NCI-H1105 (cell line): ENCODE results near the gene CC2D1B.
A peak's percentile ranks its signal among the peaks of the same experiment; 100 is the strongest.
"Not testable (repeated sequence)": the region's sequence is repeated elsewhere in the genome, so short reads cannot be mapped to it uniquely, and the experiment has no call there.

ENCODE experiments used
- DNase-seq: peaks from one replicate; lab custom pipeline; 2025; lab: John Stamatoyannopoulos, UW

The CC2D1B gene, protein sequence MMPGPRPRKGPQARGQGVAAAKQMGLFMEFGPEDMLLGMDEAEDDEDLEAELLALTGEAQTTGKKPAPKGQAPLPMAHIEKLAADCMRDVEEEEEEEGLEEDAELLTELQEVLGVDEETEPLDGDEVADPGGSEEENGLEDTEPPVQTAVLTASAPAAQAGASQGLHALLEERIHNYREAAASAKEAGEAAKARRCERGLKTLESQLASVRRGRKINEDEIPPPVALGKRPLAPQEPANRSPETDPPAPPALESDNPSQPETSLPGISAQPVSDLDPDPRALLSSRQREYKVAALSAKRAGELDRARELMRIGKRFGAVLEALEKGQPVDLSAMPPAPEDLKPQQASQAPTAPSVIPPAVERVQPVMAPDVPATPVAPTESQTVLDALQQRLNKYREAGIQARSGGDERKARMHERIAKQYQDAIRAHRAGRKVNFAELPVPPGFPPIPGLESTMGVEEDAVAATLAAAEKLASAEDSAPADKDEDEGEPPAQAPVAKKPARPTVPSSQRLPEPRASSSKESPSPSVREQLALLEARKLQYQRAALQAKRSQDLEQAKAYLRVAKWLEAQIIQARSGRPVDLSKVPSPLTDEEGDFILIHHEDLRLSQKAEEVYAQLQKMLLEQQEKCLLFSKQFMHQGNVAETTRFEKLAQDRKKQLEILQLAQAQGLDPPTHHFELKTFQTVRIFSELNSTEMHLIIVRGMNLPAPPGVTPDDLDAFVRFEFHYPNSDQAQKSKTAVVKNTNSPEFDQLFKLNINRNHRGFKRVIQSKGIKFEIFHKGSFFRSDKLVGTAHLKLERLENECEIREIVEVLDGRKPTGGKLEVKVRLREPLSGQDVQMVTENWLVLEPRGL

DNA sequence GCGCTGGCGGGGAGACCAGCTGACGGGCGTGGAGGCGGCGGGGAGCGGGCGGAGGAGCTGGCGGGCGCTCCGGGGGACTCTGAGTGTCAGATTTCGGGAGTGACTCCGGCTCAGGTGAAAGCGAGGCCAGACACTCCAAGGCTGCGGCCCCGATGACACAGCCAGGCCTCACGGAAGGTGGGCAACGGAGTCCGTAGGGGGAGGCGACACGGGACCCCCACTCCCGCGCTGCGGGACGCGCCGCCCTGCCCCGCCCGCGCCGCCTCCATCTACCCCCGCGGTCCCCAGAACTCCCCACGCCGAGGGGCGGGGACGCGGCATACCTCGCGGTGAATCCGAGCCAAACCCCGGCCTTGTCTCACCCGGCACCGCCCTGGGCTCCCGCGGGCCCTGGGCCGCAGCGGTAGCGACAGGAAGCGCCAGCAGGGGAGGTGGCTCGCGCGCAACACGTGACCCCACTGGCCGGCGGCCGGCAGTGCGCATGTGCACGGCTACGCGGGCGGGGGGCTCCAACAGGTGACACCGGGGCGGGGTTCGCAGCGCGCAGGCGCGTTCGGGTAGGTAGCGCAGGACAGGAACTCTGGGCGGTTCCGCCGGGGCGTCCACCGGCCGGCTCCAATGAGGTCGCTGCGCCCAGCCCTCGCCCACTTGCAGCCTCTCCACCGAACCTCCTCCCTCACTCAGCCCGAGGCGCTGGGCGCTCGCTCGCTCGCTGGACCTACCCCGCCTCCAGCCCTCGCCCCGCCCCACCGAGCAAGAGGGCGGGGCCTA lies at the start of gene CC2D1B:
CC2D1B (minus strand) TSS at position 460 of the 771 bp plus-strand sequence. CDS start 1,585 bp downstream, outside the sequence.
- DNase-seq, result peak; percentile 99

DNA sequence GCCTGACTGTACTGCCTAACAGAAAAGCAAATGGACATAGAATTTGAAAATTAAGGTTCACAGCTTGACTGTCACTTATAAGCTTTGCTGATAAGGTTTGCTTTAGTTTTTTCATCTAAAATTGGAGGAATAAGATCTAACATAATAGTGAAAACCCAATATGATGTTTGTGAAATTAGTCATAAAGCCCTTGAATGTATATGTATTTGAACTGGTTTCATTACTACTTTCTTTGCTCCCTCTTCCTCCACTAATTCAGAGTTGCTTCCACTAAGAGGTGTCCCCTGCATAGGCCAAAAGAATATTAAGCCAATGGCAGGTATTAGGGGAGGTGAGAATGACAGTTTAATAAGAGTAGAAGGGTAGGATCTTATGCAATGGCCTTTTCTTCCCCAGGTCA lies 48.9 kb upstream of the CC2D1B start:
- DNase-seq, result no peak

DNA sequence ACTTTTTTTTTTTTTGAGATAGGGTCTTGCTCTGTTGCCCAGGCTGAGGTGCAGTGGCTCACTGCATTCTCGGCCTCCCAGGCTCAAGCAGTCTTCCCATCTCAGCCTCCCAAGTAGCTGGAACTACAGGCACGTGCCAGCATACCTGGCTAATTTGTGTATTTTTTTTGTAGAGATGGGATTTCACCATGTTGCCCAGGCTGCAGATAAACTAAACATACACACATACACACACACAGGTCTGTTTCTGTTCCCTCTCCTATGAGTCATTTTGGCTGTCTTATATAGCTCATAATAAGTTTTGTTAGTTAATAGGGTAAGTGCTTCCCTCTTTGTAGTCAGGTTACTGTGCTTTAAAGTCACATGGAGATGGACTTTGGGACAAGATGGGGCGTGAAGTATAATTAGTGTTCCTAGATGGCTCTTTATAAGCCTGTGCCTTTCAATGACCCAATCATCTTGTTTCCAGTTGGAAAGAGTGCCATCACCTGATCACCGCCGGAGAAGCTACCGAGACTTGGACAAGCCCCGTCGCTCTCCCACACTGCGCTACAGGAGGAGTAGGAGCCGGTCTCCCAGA lies 47.5 kb upstream of the CC2D1B start:
- no peak for DNase-seq

DNA sequence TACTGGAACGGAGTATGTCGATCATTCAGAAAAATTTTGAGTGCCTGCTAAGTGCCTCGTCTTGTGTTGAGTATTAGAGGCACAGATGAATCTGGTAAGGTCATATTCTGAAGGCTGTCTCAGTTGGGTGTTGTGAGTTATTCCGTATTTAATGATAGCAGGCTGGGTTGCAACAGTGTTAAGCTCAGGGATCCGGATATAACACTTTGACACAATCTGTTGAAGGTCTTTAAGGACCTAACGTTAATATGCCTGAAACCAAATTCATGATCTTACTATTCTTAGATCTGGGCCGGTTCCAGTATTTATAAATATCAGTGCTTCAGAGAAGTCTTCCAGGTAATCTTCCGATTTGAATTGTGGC lies 39.0 kb upstream of the CC2D1B start:
- no peak for DNase-seq

DNA sequence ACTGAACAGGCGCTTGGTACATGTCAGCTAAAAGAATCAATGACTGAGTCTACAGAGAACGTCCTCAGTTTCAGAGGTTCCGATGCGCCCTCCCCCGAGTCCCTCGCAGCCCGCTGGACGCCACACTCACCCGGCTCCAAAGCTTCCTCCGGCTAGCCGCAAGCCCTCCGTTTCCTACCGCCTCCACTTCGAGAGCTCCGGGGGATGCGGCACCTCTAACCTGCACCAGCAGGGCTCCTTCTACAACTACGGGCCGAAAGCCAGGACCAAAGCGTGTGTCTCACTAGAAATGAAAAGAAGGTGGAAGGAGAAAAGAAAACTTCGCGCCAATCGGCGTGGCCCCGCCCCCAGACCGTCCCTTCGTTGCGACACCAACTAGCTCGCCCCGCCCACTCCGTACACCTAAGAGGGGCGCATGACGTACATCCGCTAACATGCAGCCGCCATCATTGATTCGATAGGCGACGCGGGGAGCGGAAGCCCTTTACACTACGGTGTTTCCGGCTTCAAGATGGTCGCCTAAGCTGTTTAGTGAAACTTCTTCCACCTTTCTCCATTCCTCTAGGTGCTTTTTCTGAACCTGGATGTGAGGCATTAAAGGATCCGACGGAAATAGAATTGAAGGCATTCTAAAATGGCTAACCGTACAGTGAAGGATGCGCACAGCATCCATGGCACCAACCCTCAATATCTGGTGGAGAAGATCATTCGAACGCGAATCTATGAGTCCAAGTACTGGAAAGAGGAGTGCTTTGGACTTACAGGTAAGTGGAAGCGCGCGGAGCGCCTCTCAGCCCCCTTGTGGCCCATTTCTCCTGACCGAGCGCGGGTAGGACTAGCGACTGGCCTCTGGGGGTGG lies 38.3 kb upstream of the CC2D1B start, which contains the start of the genes ORC1 and PRPF38A:
ORC1 (minus strand) TSS at position 308 of the 859 bp plus-strand sequence. CDS start 2,200 bp downstream, outside the sequence.
PRPF38A (plus strand) TSS at position 487 of the 859 bp plus-strand sequence; CDS start at position 635, 148 bp downstream.
- DNase-seq, result peak; percentile 99

DNA sequence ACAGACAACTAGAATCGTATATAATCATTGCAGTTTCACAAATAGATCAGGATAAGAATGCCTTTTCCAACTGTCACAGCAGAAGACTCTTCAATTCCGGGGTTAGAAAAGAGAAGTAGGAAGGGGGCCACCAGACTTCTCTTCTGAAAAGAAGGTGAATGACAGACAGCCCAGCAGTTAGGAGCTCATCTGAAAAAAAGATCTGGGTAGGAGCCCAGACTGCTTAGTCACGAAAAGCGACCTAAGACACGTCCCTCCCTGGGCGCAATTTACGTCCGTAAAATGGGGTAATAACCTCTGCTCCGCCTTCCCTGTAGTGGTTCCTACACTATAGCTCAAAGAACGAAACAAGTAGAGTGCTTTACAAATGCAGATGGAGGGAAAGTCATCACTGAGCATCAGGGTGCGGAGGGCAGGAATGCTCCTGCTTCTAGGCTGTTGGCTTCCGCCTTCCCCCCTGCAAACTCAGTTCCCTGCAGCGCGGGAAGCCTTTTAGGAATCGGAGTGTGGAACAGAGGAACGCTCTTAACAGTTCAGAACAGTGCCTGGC lies 37.6 kb upstream of the CC2D1B start:
- DNase-seq, result peak; percentile 51

DNA sequence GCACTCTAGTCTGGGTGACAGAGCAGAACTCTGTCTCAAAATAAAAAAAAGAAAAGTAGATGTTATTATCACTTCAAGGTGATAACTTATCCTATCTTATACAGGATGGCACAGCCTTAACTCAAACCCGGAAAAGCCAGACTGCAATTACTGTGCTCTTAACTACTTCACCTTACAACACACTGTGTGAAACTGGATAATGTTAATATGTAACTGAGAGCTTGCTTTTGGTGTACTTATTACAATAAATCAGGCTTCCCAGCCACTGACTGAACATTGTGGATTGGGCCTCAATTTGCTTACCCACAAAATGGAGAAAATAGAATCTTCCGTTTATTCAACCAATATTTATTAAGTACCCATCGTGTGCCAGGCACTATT lies 36.8 kb upstream of the CC2D1B start:
- no peak for DNase-seq

DNA sequence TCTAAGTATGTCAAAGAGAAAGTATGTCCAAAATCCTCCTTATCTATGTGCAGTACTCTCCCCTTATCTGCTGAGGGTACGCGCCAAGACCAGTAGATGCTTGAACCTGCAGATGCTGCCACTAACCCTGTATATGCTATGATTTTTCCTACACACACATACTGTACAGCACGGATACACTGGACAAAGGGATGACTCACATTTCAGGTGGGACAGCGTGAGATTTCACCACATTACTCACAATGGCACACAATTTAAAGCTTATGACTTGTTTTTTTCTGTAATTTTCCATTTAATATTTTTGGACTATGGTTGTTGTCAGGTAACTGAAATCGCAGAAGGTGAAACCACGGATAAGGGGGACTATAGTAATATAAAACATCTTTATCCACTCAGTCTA lies 34.1 kb upstream of the CC2D1B start:
- DNase-seq, result no peak

DNA sequence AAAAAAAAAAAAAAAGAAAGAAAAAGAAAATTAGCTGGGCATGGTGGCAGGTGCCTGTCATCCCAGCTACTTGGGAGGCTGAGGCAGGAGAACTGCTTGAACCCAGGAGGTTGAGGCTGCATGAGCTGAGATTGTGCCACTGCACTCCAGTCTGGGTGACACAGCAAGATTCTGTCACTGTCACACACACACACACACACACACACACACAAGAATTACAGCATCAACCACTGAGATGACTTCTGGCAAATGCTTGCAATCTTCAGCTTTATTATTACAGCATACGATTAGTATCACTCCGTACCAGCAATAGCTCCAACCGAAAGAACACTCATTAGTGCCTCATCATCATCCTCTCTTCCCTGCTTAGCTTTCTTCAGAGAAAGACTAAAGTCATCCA lies 33.6 kb upstream of the CC2D1B start:
- no peak for DNase-seq

DNA sequence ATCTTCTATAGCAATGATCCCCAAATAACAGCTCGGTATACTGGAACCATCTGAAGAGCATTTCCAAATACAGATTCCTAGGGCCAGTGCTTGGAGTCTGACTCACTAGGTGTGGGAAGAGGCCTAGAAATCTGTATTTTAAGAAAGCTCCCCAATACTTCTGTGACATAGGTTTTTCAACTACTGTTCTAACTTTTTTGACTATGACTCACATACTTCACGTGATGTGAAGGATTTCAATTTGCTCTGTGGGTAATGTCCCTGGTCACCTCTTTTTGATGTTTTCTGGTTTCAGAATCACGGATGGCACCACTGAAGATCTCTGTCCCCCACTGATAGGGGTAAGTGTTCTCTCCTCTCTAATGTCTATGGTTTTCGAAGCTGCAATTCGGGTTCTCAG lies 27.2 kb upstream of the CC2D1B start:
- no peak for DNase-seq

DNA sequence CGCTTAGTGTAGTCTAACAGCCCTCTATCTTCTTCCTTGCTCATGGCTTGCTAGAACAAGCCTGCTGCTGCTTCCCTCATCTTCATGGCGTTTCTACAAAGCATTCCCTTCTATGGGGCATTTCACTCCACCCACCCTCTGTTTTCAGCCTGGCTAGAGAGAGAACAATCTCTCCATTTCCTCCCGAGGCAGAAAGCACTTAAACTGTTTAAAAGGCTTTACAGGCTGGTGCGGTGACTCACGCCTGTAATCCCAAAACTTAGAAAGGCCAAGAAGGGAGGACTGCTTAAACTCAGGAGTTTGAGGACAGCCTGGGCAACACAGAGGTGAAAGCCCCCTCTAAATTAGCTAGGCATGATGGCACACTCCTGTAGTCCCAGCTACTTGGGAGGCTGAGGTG lies 20.5 kb upstream of the CC2D1B start:
- no peak for DNase-seq

DNA sequence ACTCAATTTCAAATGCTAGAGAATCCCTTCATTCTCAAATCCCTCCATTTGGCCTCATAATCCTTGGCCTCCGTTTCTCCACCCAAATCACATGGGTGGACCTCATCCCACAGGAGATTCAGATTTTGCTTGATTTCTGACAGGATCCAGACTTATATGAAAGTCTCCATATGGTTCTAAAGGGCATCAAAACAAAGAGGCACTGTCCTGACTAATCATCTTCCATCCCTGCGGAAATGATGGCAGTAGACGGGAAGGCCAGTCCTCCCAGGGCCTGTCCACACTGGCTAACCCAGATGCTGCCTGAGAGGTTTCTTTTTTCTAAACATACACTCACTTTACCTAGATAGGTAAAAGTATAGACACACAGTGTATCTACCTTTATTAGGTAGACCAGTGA lies 19.4 kb upstream of the CC2D1B start:
- DNase-seq, result no peak

DNA sequence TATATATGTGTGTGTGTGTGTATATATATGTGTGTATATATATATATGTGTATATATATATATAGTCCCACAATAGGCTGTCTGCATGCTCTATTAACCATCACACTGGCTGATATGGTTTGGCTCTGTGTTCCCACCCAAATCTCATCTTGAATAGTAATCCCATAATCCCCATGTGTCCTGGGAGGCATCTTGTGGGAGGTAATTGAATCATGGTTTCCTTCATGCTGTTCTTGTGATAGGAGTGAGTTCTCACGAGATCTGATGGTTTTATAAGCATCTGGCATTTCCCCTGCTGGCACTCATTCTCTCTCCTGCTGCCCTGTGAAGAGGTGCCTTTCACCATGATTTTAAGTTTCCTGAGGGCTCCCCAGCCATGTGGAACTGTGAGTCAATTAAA lies 3.8 kb upstream of the CC2D1B start:
- not testable (repeated sequence) for DNase-seq

DNA sequence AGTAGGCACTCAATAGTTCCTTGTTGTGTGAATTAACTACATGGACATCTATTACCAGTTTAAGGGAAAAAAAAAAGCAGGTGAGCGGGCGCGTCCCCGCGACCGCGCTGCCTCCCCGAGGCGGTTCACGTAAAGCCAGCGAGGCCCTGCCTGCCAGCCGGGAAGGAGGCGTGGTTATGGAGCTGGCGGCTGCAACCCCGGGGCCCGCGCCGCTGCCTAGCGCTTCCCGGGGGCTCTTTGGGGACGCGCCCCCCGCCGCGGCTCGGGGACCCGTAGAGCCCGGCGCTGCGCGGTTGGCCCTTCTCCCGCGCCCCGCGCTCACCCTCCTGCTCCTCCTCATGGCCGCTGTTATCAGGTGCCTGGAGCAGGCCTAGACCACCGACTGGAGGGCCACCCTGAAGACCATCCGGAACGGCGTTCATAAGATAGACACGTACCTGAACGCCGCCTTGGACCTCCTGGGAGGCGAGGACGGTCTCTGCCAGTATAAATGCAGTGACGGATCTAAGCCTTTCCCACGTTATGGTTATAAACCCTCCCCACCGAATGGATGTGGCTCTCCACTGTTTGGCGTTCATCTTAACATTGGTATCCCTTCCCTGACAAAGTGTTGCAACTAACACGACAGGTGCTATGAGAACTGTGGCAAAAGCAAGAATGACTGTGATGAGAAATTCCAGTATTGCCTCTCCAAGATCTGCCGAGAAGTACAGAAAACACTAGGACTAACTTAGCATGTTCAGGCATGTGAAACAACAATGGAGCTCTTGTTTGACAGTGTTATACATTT lies 2.6 kb upstream of the CC2D1B start:
- peak; percentile 91 for DNase-seq

DNA sequence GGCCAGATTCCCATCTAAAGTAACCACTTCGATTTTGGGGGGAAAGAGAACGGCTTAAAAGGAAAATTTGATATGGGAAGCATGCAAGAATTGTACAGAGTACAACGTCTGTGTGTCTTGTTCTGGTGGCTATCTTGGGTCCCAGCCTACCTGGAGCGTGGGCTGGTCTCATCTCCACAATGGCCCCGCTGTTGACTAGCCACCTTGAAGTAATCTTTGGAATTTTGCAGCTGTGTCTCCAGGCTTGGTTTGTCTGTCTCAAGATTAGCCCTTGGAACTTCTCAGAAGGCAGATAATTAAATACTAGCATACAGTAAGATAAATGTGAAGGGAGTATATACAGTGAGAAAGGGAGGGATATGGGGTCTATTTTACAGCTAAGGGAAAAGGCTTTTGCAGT lies 1.3 kb upstream of the CC2D1B start:
- no peak for DNase-seq

DNA sequence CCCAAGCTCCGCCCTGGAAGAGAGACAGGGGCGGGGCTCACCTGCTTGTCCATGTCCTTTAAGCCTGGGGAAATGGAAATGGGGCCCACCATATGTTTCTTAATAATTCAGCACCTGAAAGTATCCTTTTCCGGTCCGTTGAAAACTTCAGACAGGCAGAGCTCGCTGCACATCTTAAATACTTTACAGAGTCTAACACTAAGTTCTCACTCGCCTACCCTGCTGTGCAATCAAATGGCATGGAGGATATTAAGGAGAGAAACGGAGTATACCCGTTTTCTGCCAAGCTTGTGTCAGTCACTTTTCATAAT lies 467 bp upstream of the CC2D1B start:
- DNase-seq, result no peak

DNA sequence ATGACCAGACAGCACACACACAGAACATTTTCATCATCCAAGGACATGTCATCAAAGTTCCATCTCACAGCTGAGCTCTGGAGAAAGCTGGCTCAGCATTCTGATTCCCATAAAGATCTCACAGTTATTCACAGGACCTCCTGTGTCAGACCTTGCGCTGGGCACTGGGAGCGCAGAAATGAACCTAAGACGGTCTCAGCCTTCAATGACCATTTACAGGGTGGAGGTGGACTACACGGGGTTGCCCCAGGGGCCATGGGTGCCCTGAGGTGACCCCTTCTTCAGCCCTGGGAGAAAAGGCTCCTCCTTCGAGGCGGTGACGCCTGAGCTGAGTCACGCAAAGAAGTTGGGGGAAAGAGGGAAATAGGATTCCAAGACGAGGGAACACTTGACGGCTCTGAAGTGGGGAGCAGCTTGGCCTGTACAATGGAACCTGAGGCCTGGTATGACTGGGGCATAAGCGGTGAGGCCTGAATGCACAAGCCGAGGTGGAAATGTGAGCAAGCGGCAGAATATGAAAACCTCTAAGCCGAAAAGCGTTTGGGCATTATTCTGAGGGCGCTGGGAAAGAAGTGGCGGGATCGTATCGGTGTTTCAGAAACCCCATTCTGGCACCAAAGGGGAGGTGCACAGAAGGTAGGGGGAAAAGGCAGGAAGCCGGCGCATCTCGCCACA lies 797 bp downstream of the CC2D1B start:
- no peak for DNase-seq

DNA sequence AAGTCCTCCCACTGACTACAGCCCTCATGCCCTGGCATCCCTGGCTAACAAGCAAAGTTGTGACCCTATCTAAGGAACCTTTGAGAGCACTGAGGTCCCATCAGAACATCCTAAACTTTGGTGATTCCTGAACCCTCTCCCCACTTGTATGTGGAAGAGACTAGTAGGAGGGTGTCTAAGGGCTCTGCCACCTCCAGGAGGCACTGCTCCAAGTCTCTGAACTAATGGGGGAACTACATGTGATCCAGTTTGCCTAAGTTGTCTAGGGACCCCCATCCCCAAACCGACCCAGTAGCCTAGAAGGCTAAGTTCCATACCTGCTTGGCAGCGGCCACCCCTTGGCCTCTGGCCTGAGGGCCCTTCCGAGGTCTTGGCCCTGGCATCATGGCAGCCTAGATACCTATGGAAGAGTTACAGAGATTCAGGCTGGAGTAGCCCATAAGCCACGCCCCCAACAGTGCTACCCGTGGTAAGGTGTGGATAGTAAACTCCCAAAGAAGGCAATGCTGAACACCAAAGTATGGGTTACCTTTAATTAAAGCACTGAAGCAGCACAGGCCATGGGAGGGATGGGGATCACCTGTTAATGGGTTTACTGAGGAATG lies 1.7 kb downstream of the CC2D1B start:
- no peak for DNase-seq

DNA sequence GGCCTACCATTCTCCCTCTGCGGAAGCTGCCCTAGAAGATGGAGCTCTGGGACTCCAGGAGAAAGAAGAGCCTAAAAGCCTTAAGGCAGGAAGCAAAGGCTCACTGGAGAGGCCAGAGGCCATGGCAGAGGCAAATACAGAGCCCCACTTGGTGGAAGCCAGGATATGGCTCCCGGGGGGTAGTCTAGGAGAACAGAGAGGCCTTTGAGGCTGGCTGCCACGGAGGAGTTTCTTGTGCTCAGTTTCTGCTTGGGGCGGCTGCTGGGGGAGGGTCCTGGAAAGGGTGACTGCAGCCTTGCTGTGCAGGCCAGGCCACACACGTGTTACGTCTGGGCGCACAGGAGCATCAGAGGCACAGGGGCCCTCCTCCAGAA lies 5.4 kb downstream of the CC2D1B start:
- DNase-seq, result no peak
